GM23338 (cell line): Measurements from ENCODE around the gene SPRED2. TPM values are rescaled to one million over a fixed set of nuclear protein-coding genes. Genes with fewer than 3 reads are reported as not detected.

ENCODE experiments used
- CREB1 ChIP-seq: fragments of 250-450 bp; sonication (Bioruptor Pico); IDR thresholded peaks from 2 replicates; pipeline ENCODE4 v1.5.0; 2020; ENCODE audit warnings: low read depth, mild to moderate bottlenecking, moderate library complexity
- CTCF ChIP-seq, 2 experiments: fragments of 200-600 bp in 1 of 2; sonication (generic) in 1 of 2; conservative IDR thresholded peaks; 2 replicates each; pipeline versions ENCODE4 v1.5.1 to v1.6.1; 2016 to 2017; ENCODE audit warnings: antibody characterized with exemption in 2 of 2, low read depth in 2 of 2, mild to moderate bottlenecking in 2 of 2, moderate library complexity in 1 of 2
- EZH2phosphoT487 ChIP-seq: fragments of 200-600 bp; sonication (generic); IDR thresholded peaks from one replicate; pipeline ENCODE4 v1.8.1; 2018; ENCODE audit warnings: antibody characterized with exemption; ENCODE audit not compliant: unreplicated experiment
- NANOG ChIP-seq: IDR thresholded peaks from 2 replicates; pipeline ENCODE4 v1.6.1; 2016; ENCODE audit warnings: antibody characterized with exemption, borderline replicate concordance
- STAT1 ChIP-seq: IDR thresholded peaks from one replicate; pipeline ENCODE4 v1.6.1; 2016; ENCODE audit warnings: antibody characterized with exemption; ENCODE audit not compliant: unreplicated experiment
- ZNF114 ChIP-seq: fragments of 250-450 bp; sonication (Bioruptor Pico); IDR thresholded peaks from 2 replicates; pipeline ENCODE4 v1.5.0; 2020; ENCODE audit warnings: mild to moderate bottlenecking, moderate library complexity
- polyA plus RNA-seq: library from polyadenylated mRNA; unstranded; fragments of >200 nt; fragmentation: Nextera tagmentation; extraction: Ambion mirVana; gene quantifications from 2 replicates; pipeline ENCODE4 v1.2.1, GENCODE V29; 2016
- total RNA-seq: library from RNA; depleted of rRNA; stranded (reverse); fragments of >200 nt; shearing (Covaris generic); gene quantifications from 2 replicates; pipeline ENCODE4 v1.2.3, GENCODE V29; 2014
- TF ChIP-seq, protein P1 (sequence below): fragments of 250-450 bp; sonication (Bioruptor Pico); IDR thresholded peaks from 2 replicates; pipeline ENCODE4 v1.5.0; 2020; ENCODE audit warnings: mild to moderate bottlenecking, moderate library complexity

SPRED2 gene
- total and polyA plus RNA-seq, 2 experiments from 2014 or later = 8.7 to 13.0 TPM

GRCh38 chr2:65435625-65436168 is 3.3 kb upstream of the SPRED2 start (continued):
- TF ChIP-seq, protein P1, sequence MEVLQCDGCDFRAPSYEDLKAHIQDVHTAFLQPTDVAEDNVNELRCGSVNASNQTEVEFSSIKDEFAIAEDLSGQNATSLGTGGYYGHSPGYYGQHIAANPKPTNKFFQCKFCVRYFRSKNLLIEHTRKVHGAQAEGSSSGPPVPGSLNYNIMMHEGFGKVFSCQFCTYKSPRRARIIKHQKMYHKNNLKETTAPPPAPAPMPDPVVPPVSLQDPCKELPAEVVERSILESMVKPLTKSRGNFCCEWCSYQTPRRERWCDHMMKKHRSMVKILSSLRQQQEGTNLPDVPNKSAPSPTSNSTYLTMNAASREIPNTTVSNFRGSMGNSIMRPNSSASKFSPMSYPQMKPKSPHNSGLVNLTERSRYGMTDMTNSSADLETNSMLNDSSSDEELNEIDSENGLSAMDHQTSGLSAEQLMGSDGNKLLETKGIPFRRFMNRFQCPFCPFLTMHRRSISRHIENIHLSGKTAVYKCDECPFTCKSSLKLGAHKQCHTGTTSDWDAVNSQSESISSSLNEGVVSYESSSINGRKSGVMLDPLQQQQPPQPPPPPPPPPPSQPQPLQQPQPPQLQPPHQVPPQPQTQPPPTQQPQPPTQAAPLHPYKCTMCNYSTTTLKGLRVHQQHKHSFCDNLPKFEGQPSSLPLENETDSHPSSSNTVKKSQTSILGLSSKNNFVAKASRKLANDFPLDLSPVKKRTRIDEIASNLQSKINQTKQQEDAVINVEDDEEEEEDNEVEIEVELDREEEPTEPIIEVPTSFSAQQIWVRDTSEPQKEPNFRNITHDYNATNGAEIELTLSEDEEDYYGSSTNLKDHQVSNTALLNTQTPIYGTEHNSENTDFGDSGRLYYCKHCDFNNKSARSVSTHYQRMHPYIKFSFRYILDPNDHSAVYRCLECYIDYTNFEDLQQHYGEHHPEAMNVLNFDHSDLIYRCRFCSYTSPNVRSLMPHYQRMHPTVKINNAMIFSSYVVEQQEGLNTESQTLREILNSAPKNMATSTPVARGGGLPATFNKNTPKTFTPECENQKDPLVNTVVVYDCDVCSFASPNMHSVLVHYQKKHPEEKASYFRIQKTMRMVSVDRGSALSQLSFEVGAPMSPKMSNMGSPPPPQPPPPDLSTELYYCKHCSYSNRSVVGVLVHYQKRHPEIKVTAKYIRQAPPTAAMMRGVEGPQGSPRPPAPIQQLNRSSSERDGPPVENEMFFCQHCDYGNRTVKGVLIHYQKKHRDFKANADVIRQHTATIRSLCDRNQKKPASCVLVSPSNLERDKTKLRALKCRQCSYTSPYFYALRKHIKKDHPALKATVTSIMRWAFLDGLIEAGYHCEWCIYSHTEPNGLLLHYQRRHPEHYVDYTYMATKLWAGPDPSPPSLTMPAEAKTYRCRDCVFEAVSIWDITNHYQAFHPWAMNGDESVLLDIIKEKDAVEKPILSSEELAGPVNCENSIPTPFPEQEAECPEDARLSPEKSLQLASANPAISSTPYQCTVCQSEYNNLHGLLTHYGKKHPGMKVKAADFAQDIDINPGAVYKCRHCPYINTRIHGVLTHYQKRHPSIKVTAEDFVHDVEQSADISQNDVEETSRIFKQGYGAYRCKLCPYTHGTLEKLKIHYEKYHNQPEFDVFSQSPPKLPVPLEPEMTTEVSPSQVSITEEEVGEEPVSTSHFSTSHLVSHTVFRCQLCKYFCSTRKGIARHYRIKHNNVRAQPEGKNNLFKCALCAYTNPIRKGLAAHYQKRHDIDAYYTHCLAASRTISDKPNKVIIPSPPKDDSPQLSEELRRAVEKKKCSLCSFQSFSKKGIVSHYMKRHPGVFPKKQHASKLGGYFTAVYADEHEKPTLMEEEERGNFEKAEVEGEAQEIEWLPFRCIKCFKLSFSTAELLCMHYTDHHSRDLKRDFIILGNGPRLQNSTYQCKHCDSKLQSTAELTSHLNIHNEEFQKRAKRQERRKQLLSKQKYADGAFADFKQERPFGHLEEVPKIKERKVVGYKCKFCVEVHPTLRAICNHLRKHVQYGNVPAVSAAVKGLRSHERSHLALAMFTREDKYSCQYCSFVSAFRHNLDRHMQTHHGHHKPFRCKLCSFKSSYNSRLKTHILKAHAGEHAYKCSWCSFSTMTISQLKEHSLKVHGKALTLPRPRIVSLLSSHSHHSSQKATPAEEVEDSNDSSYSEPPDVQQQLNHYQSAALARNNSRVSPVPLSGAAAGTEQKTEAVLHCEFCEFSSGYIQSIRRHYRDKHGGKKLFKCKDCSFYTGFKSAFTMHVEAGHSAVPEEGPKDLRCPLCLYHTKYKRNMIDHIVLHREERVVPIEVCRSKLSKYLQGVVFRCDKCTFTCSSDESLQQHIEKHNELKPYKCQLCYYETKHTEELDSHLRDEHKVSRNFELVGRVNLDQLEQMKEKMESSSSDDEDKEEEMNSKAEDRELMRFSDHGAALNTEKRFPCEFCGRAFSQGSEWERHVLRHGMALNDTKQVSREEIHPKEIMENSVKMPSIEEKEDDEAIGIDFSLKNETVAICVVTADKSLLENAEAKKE (CRISPR knock-in tag) = no peak
- TF ChIP-seq ZNF114 (CRISPR knock-in tag) (no peak), CREB1 (CRISPR knock-in tag) (peak; percentile 58; the same call in 1 of the 2 replicates), NANOG (no peak), EZH2phosphoT487 (no peak), STAT1 (no peak), CTCF (conservative IDR thresholded peaks at IDR 0.05; ENCODE audit: low read depth in 2 of 2) (0 out of 4 replicates have a peak, but pooled peaks of 1 of the 2 experiments have one; percentile 20)
